Fibroblast of mammary gland (primary cell): ENCODE measurements around the gene SKAP1.

Experiments used
- DNase-seq: peaks from one replicate; pipeline ENCODE4 v3.0.0-alpha.2; 2010; ENCODE audit warnings: low read depth
- H3K4me3 ChIP-seq: 2 replicates; pipeline ENCODE4 v1.5.1; 2011; ENCODE audit warnings: low read depth, mild to moderate bottlenecking, low read length, moderate library complexity; ENCODE audit not compliant: control insufficient read depth
- TF ChIP-seq, protein P1 (sequence below): conservative IDR thresholded peaks from 2 replicates; pipeline ENCODE4 v1.5.1; 2011; ENCODE audit warnings: low read depth, low read length, inconsistent platforms; ENCODE audit not compliant: control insufficient read depth, insufficient read depth

The SKAP1 gene

DNA sequence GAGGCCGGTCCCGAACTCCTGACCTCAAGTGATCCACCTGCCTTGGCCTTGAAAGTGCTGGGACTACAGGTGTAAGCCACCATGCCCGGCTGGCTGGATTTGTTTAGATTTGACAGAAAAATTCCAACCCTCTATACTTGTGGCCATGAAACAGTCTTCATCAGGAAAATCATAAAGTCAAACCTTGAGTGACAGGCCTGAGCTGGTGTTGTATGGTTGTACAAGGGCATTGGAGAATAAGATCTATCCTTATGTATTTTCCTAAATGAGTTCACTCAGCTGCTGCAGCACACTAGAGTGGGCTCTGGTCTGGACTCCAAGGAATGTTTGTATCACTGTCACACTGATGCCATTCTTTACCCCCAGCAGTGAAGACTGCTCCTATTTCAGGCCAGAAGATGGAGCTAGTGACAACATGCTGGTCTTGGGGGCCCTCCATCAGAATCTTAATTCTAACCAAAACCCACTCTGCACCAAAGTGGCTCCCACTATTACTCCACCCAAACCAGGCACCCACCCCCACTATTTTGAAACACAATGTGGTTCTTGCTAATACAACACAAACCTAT lies 295.0 kb downstream of the SKAP1 start:
- TF ChIP-seq, protein P1, sequence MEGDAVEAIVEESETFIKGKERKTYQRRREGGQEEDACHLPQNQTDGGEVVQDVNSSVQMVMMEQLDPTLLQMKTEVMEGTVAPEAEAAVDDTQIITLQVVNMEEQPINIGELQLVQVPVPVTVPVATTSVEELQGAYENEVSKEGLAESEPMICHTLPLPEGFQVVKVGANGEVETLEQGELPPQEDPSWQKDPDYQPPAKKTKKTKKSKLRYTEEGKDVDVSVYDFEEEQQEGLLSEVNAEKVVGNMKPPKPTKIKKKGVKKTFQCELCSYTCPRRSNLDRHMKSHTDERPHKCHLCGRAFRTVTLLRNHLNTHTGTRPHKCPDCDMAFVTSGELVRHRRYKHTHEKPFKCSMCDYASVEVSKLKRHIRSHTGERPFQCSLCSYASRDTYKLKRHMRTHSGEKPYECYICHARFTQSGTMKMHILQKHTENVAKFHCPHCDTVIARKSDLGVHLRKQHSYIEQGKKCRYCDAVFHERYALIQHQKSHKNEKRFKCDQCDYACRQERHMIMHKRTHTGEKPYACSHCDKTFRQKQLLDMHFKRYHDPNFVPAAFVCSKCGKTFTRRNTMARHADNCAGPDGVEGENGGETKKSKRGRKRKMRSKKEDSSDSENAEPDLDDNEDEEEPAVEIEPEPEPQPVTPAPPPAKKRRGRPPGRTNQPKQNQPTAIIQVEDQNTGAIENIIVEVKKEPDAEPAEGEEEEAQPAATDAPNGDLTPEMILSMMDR: peak; percentile 13
- no peak overlapping the region for H3K4me3 ChIP-seq
- no peak for DNase-seq

DNA sequence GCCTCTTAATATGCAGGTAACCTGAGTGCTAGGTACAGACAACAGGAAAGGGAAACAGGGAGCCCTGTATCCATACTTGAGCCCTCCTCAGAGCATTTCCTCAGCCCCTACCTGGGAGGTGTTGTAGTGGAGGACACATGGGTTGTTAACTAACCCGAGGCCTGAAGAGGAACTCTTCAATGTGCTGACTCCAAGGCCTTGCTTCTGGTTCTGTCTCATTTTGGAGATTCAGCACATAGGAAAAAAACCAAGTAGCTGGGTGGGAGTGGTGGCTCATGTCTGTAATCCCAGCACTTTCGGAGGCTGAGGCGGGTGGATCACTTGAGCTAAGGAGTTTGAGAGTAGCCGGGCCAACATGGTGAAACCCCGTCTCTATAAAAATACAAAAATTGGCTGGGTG lies 297.6 kb downstream of the SKAP1 start:
- no peak for DNase-seq
- TF ChIP-seq, protein P1: no peak
- no peak overlapping the region for H3K4me3 ChIP-seq

DNA sequence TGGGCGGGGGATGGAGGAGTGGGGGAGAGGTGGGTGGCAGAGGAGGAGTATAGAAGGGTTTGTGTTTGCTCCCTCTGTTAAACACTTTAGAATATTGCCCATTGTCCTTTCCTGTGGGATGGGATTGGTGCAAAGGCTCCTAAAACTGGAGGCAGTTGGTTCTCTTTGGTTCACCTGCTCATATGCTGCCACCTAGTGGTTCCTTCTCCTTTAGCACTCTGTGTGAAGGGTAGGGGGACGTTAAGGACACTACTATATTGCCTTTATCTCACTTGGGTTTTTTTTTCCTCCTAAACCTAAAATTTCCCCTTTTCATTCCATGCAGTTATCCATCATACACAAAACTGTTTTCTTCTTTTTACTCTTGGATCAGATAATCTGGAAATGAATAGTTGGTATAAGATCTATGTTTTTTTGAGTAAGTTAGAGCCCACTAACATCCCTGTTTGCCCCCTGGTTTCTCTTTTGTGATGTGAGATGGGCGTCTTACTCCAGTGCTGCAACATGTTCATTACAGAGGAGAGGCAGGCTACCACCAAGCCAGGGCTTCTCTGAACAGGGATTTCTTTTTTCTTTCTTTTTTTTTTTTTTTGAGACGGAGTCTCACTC lies 298.7 kb downstream of the SKAP1 start:
- no peak overlapping the region for H3K4me3 ChIP-seq
- peak; percentile 72 for DNase-seq
- TF ChIP-seq, protein P1: peak; percentile 96

DNA sequence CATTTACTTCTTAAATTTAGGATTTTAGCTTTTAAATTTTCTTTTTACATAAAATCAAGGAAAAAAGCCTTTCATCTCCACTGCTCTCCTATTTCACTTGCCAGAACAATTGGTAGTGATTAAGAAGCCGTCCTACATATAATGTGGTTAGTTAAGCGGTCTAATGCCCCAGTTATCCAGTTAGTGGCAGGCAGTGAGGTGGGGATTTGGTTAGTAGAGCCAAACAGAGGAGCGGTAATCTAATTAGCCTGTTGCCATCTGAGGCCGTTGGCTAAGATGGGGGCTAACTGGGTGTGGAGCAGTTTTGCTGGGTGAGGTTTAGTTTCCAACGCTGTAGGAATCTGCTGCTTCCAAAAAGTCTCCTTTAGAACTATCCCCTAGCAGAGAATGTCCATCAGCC lies 300.0 kb downstream of the SKAP1 start:
- no peak overlapping the region for H3K4me3 ChIP-seq
- no peak for DNase-seq
- TF ChIP-seq, protein P1: no peak

DNA sequence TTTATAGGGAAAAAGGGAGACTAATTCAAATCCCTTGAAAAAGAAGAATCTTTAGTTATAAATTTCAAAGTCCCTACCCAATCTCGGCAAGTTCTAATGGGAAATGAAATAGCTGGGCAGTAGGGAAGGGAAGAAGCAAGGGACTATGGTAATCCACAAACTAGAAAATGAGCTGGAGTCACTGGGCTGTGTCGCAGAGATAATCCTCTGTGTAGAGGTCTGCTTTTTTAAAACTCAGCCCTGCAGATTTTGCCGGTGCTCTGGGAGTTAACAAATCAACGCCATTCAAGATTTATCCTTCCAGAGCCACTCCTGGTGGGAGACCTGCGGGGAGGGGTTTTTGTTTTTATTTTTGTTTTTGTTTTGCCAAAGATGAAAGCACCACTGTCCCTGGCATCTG lies 301.6 kb downstream of the SKAP1 start:
- no peak overlapping the region for H3K4me3 ChIP-seq
- TF ChIP-seq, protein P1: no peak
- no peak for DNase-seq

DNA sequence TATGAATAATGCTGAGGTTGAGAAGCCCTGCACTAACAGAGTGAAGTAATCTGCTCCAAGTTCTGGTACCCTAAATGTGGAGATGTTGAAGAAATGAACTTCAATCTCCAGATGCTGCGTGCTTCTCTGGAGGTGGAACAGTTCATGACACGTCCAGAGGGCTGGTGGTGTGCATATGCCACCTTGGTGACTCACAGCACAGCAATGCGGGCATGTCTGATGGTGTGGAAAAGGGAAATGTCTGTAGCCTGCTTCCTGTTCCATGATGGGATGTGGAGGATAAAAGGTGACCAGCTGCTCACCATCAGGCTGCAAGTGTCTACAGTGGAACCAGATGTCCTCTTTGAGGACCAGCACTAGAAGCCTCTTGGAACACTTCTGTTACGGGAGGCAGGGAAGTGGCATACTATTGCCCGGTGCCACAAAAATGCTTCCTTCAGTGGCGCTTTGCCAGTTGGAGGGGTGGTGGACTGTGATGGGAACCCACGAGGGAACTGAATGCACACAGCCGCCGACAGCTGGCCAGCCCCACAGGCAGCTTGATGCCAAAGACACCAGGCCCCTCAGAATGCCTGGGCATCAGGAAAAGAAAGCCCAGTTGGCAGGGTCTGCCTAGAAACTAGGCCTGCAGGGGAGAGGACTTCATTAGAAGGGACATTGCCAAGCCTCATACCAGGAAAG lies 302.5 kb downstream of the SKAP1 start:
- DNase-seq: no peak
- H3K4me3 ChIP-seq: no peak overlapping the region
- TF ChIP-seq, protein P1: no peak
